Mesothelial cell of epicardium (in vitro differentiated cells): ENCODE results near the gene LHFPL6. TPM values are rescaled to one million over a fixed set of nuclear protein-coding genes. Genes with fewer than 3 reads are reported as not detected.

ENCODE experiments used
- DNase-seq, 2 experiments: peaks; one replicate each; pipeline ENCODE4 v3.0.0; 2021; ENCODE audit warnings: low spot score in 2 of 2; ENCODE audit not compliant: unreplicated experiment in 2 of 2
- H3K27ac Mint-ChIP-seq: 2 replicates; pipeline ENCODE4 v1.8.0; 2021; ENCODE audit warnings: mixed read lengths
- H3K27me3 Mint-ChIP-seq: 2 replicates; pipeline ENCODE4 v1.8.0; 2021; ENCODE audit warnings: low read depth, mixed read lengths
- H3K36me3 Mint-ChIP-seq: 2 replicates; pipeline ENCODE4 v1.8.0; 2021; ENCODE audit warnings: mixed read lengths
- H3K4me1 Mint-ChIP-seq: 2 replicates; pipeline ENCODE4 v1.8.0; 2021; ENCODE audit warnings: mixed read lengths
- H3K4me3 Mint-ChIP-seq: 2 replicates; pipeline ENCODE4 v1.8.0; 2021; ENCODE audit warnings: mild to moderate bottlenecking, moderate library complexity, mixed read lengths
- H3K9me3 Mint-ChIP-seq: 2 replicates; pipeline ENCODE4 v1.8.0; 2021; ENCODE audit warnings: mixed read lengths
- total RNA-seq: library from RNA; stranded (reverse); gene quantifications from 3 replicates; pipeline ENCODE4 v1.2.1, GENCODE V29; 2021
- TF ChIP-seq, protein P1 (sequence below): fragments of 200-600 bp; sonication (generic); IDR thresholded peaks from one replicate; pipeline ENCODE4 v1.5.0; 2021; ENCODE audit warnings: antibody characterized with exemption; ENCODE audit not compliant: unreplicated experiment

Gene LHFPL6
- total RNA-seq, 1 donor from 2014 or later: 18.2 TPM

DNA sequence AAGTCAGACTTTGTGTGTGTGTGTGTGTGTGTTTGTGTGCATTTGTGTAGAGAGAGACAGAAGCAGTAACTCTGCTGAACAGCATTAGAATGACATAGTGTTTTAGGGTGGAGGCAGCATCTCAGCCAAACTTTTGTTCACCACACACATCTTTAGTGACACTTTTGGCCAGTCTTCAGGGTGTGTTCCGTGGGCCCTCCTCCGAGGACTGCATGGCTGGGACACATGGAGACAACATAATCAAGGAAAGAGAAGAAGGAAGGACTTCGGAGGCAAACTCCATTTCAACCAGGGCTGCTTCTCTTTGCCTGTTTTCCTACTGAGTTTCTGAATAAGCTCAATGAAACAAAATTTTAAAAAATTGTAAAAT is 205.1 kb downstream of the LHFPL6 start:
- peaks cover 1% of the 10 kb centered on the region for H3K36me3 Mint-ChIP-seq
- no peak overlapping the region for H3K4me3 Mint-ChIP-seq
- H3K4me1 Mint-ChIP-seq: peaks cover 42% of the 10 kb centered on the region
- no peaks in the 10 kb centered on the region for H3K27me3 Mint-ChIP-seq
- DNase-seq: no peak
- H3K9me3 Mint-ChIP-seq: peaks cover 4% of the 10 kb centered on the region
- TF ChIP-seq, protein P1, sequence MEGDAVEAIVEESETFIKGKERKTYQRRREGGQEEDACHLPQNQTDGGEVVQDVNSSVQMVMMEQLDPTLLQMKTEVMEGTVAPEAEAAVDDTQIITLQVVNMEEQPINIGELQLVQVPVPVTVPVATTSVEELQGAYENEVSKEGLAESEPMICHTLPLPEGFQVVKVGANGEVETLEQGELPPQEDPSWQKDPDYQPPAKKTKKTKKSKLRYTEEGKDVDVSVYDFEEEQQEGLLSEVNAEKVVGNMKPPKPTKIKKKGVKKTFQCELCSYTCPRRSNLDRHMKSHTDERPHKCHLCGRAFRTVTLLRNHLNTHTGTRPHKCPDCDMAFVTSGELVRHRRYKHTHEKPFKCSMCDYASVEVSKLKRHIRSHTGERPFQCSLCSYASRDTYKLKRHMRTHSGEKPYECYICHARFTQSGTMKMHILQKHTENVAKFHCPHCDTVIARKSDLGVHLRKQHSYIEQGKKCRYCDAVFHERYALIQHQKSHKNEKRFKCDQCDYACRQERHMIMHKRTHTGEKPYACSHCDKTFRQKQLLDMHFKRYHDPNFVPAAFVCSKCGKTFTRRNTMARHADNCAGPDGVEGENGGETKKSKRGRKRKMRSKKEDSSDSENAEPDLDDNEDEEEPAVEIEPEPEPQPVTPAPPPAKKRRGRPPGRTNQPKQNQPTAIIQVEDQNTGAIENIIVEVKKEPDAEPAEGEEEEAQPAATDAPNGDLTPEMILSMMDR: no peak
- H3K27ac Mint-ChIP-seq: no peak overlapping the region

DNA sequence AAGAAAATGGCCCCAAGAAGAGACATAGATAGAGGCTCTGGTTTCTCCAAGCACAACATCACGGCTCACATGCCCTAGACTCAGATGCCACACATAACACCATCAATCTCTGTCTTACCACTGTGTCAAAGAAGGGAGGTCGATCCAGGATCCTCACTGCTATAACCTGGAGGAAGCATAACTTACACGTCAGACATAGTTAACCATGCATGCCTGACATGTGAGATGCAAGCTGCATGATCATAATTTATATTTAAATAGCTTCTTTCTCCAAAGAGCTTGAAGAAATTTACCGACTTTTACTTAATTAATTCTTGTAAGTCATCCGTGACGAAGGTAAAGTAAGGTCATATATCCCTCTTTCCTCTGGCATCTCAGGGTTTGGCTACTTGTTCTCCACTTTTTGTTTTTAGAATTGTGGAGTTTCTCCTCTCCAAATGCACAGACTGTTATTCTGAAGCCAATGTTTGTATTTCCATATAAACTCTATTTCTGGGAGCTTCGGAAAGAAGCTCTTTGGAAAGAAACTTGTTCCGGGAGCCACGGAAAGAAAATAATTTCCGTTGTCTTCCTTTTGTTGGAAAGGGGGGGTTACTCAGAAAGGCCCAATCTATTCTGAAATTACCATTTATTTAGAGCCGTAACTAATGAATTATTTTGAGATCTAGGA is 205.6 kb downstream of the LHFPL6 start:
- TF ChIP-seq, protein P1: no peak
- Mint-ChIP-seq H3K27me3 (no peaks in the 10 kb centered on the region), H3K27ac (no peak overlapping the region), H3K9me3 (peaks cover 4% of the 10 kb centered on the region), H3K4me1 (peaks cover 37% of the 10 kb centered on the region), H3K36me3 (peaks cover 1% of the 10 kb centered on the region), H3K4me3 (no peak overlapping the region)
- DNase-seq: no peak

DNA sequence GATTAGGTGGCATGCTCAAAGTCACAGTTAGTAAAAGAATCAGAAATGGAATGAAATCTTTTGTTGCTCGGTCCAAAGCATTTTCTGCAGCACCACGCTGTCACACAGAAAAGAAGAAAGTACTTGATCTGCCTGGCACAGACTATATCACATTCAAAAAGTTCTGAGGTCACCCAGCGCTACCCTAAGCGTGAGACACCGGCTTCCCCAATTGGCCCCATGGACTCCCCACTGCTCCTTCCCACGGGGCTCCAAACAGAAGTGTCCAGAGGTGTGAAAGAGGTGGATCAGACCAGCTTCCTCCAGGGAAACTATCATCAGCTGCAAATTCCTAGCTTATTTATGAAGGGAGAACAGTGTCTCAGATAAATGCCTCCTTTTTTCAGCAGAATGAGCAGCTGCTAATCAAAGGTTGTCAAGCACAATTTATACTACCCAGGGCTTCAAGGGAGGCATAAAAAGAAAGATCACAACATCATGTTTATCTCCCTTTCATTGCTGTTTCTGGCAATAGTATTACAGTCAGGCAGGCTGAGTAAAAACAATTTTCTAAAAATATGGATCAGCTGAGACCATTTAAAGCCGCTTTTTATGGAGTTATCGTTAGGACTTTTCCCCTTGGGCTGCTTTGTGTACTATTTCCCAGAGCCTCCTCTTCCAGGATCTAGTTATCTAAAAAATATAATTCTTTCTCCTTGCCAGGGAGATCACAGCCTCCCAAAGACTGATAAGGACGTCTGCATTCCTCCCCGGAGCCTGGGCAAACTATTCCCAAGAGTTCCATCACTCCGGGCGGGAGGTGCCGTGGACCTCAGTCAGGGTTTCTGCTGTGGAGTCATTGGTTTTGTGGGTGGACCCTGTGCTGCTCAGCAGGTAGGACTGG is 208.0 kb downstream of the LHFPL6 start:
- peak overlapping the region; percentile 2 for H3K4me3 Mint-ChIP-seq
- peaks cover 1% of the 10 kb centered on the region for H3K36me3 Mint-ChIP-seq
- H3K27ac Mint-ChIP-seq: peak overlapping the region; percentile 90
- H3K4me1 Mint-ChIP-seq: peaks cover 35% of the 10 kb centered on the region
- H3K9me3 Mint-ChIP-seq: peaks cover 4% of the 10 kb centered on the region
- no peaks in the 10 kb centered on the region for H3K27me3 Mint-ChIP-seq
- no peak for DNase-seq
- TF ChIP-seq, protein P1: no peak

DNA sequence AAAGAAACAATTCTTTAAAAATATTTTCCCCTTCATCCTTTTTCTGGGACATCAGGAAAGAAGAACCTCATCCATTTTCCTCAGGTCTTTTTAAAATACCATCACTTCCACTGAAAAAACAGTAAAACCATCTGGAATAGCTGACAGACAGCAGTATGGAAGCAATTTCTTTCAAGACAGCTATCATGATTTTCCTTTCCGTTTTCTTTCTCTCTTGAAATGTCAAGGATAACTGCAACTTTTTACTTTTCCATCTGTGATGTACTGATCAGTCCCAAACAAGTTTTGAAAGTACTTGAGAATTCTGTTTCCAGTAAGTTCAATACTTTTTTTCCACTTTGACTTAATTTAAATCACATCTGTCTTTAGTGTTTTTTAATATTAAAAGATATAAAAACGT is 211.2 kb downstream of the LHFPL6 start:
- Mint-ChIP-seq H3K27me3 (no peaks in the 10 kb centered on the region), H3K36me3 (no peaks in the 10 kb centered on the region), H3K27ac (no peak overlapping the region), H3K4me1 (peaks cover 26% of the 10 kb centered on the region), H3K4me3 (no peak overlapping the region), H3K9me3 (no peaks in the 10 kb centered on the region)
- no peak for DNase-seq
- TF ChIP-seq, protein P1: no peak

DNA sequence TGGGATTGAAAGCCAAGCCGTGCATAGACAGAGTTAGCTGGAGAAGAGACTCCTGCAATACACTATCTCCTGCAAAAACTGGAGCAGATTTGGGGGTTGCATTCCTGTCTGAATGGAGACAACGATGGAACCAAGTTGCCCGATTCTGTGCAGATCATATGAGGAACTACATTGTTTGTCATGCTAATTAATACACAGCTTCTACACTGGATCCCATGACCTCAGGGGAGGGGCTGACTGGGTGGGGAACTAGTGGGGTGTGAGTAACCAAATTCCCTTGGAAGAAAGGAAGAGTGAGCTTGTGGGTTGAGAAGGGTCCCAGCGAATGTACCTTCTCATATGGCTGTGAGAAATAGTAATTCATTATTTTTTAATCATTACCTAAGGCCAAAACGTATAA is 214.0 kb downstream of the LHFPL6 start:
- TF ChIP-seq, protein P1: no peak
- peaks cover 17% of the 10 kb centered on the region for H3K4me1 Mint-ChIP-seq
- no peak overlapping the region for H3K4me3 Mint-ChIP-seq
- H3K27ac Mint-ChIP-seq: no peak overlapping the region
- no peak for DNase-seq
- no peaks in the 10 kb centered on the region for H3K36me3 Mint-ChIP-seq
- no peaks in the 10 kb centered on the region for H3K27me3 Mint-ChIP-seq
- no peaks in the 10 kb centered on the region for H3K9me3 Mint-ChIP-seq
